Memory B cell (primary cell): ENCODE data around the gene FICD.
A peak's percentile ranks its signal among the peaks of the same experiment; 100 is the strongest.
"Not testable (repeated sequence)": the region's sequence is repeated elsewhere in the genome, so short reads cannot be mapped to it uniquely, and the experiment has no call there.

ENCODE experiments used
- ATAC-seq: fragments of 150-1000 bp; cut with Tn5 transposase; 2 replicates; pipeline ENCODE4 v1.10.0; 2021; ENCODE audit warnings: low read depth, mild to moderate bottlenecking, moderate library complexity
- DNase-seq, 2 donors: peaks; one replicate each; pipeline ENCODE4 v3.0.0; 2022; ENCODE audit warnings: low spot score in 2 of 2
- H3K27ac Mint-ChIP-seq: one replicate; pipeline ENCODE4 v1.8.0; 2022; ENCODE audit warnings: mild to moderate bottlenecking, moderate library complexity, mixed read lengths
- H3K27me3 Mint-ChIP-seq: one replicate; pipeline ENCODE4 v1.8.0; 2022; ENCODE audit warnings: mixed read lengths
- H3K36me3 Mint-ChIP-seq: one replicate; pipeline ENCODE4 v1.8.0; 2022; ENCODE audit warnings: mild to moderate bottlenecking, mixed read lengths
- H3K4me1 Mint-ChIP-seq: one replicate; pipeline ENCODE4 v1.8.0; 2022; ENCODE audit warnings: mixed read lengths
- H3K4me3 Mint-ChIP-seq: one replicate; pipeline ENCODE4 v1.8.0; 2022; ENCODE audit warnings: mild to moderate bottlenecking, moderate library complexity, mixed read lengths
- H3K9me3 Mint-ChIP-seq: one replicate; pipeline ENCODE4 v1.8.0; 2022; ENCODE audit warnings: mixed read lengths

FICD gene

DNA sequence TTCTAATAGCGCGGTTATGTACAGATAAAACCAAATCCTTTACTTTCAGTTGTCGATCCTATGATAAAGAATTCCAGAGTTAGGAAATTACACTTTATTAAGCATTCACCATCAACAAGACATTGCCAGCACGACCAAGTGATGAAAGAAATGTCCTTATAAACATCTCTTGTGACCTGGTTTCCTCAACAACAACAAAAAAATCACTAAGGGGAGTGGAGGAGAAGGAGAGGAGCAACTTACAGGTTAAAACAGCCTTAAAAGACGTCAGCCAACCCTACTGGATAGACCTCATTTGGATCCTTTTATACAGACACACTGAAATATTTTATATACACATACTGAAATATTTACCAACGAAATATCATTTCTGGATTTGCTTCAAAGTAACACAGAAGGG lies 23.1 kb downstream of the FICD start:
- no peaks in the 10 kb centered on the region for H3K27me3 Mint-ChIP-seq
- H3K4me3 Mint-ChIP-seq = no peak overlapping the region
- no peaks in the 10 kb centered on the region for H3K9me3 Mint-ChIP-seq
- H3K36me3 Mint-ChIP-seq = peaks cover 23% of the 10 kb centered on the region
- no peak for ATAC-seq
- H3K4me1 Mint-ChIP-seq = peaks cover 12% of the 10 kb centered on the region
- DNase-seq = no peak
- peak overlapping the region; percentile 20 for H3K27ac Mint-ChIP-seq

- peak overlapping the region; percentile 42 for H3K27ac Mint-ChIP-seq
Measured at GRCh38 chr12:108538616-108539195, 23.6 kb downstream of the FICD start.

GRCh38 chr12:108542320-108542719 lies 27.2 kb downstream of the FICD start:
- ATAC-seq = no peak
- H3K4me3 Mint-ChIP-seq = peak overlapping the region; percentile 5
- H3K4me1 Mint-ChIP-seq = peaks cover 22% of the 10 kb centered on the region
- no peaks in the 10 kb centered on the region for H3K9me3 Mint-ChIP-seq
- peaks cover 30% of the 10 kb centered on the region for H3K36me3 Mint-ChIP-seq
- H3K27ac Mint-ChIP-seq = peak overlapping the region; percentile 90
- DNase-seq = no peak
- H3K27me3 Mint-ChIP-seq = no peaks in the 10 kb centered on the region

More at GRCh38 chr12:108538616-108539195, 23.6 kb downstream of the FICD start:
- DNase-seq = no peak
- no peak for ATAC-seq
- H3K9me3 Mint-ChIP-seq = no peaks in the 10 kb centered on the region
- no peak overlapping the region for H3K4me3 Mint-ChIP-seq
- H3K4me1 Mint-ChIP-seq = peaks cover 15% of the 10 kb centered on the region
- H3K27me3 Mint-ChIP-seq = no peaks in the 10 kb centered on the region
- H3K36me3 Mint-ChIP-seq = peaks cover 27% of the 10 kb centered on the region

DNA sequence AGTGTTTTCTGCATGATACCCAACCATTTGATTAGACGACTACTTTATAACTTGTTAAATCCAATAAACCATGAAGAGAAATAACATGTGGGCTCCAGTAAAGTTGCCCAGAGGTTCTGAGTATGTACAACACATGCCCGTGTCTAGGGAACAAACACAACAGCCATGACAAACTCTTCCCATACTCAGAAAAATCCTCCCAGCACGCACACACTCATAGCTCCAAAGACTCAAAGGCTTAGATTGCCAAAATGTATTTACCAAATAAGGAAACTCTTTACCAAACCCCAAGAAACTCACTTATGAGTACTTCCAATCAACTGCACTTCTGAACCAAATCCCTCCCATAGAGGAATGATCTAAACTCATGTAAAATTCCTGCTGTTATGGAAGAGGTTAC lies 28.6 kb downstream of the FICD start:
- Mint-ChIP-seq H3K9me3 (no peaks in the 10 kb centered on the region), H3K4me1 (peaks cover 22% of the 10 kb centered on the region), H3K4me3 (no peak overlapping the region), H3K27me3 (no peaks in the 10 kb centered on the region), H3K36me3 (peaks cover 30% of the 10 kb centered on the region), H3K27ac (no peak overlapping the region)
- ATAC-seq = no peak
- no peak for DNase-seq

GRCh38 chr12:108547686-108548085 lies 32.6 kb downstream of the FICD start:
- peak in 1 of 2 donors; percentile 3 for DNase-seq
- ATAC-seq = no peak
- Mint-ChIP-seq H3K9me3 (no peaks in the 10 kb centered on the region), H3K36me3 (peaks cover 31% of the 10 kb centered on the region), H3K4me1 (peaks cover 33% of the 10 kb centered on the region), H3K27ac (peak overlapping the region; percentile 47), H3K27me3 (no peaks in the 10 kb centered on the region), H3K4me3 (no peak overlapping the region)

DNA sequence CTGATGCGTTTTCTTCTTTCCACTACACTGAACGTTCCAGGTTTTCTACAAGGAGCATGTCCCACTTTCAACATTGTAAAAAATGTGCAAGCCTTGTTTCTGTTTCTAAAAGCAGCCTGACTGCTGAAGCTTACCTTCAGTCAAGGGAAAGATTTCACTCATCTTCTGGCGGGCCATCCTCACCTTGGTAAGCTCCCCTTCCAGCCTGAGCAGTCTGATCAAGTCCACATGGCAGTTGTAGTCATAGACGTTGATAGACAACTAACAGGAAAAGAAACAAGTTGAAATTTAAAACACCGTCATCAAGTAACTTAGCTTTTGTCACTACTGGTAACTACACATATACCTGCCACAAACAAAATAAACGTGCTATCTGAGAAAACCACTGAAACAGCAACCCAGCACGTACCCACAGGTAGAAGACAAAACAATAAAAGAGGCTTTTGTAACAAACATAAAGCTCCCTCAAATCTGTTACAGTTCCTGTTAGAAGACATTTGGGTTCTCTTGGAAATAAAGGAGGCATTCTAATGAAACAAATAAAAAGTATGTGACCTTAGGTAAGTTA lies 34.0 kb downstream of the FICD start:
- no peak for ATAC-seq
- no peak overlapping the region for H3K4me3 Mint-ChIP-seq
- H3K36me3 Mint-ChIP-seq = peaks cover 25% of the 10 kb centered on the region
- no peak overlapping the region for H3K27ac Mint-ChIP-seq
- H3K4me1 Mint-ChIP-seq = peaks cover 38% of the 10 kb centered on the region
- H3K9me3 Mint-ChIP-seq = no peaks in the 10 kb centered on the region
- no peaks in the 10 kb centered on the region for H3K27me3 Mint-ChIP-seq
- peak in 1 of 2 donors; percentile 3 for DNase-seq

DNA sequence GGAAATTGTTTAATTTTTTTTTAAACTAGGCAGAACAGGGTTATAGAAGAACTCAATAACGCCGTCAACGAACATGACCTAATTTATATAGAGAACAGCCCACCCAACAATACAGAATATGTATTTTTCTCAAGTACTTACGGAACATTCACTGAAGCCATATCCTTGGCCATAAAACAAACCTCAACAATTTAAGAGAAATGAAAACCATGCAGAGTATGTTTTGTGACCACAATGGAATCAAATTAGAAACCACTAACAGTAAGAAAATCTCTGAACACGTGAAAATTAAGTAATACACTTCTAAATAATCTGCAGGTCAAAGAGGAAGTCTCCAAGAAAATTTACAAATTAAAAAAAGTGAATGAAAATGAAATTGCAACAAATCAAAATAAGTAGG lies 36.5 kb downstream of the FICD start:
- H3K27me3 Mint-ChIP-seq = no peaks in the 10 kb centered on the region
- ATAC-seq (no peak), DNase-seq (no peak)
- no peaks in the 10 kb centered on the region for H3K9me3 Mint-ChIP-seq
- no peak overlapping the region for H3K27ac Mint-ChIP-seq
- peaks cover 15% of the 10 kb centered on the region for H3K36me3 Mint-ChIP-seq
- H3K4me1 Mint-ChIP-seq = peaks cover 41% of the 10 kb centered on the region
- H3K4me3 Mint-ChIP-seq = peak overlapping the region; percentile 39

DNA sequence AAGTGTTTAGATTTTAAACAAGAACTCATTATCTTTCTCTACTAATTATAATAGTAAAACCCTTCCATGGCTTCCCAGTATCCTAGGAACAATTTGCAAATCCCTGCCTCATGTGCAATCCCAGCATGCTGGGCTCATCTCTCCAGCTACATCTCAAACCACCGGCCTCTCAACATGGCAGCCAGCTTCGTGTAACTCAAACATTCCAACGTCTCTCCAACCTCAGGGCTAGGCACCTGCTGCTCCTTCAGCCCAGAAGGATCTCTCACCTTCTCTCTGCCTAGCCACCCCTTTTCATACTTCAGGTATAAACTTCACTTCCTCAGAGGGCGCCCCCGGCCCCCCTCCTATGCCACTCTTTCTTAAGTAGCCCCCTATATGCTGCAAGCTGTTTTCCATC lies 38.7 kb downstream of the FICD start:
- no peak for ATAC-seq
- no peaks in the 10 kb centered on the region for H3K27me3 Mint-ChIP-seq
- H3K4me3 Mint-ChIP-seq = peak overlapping the region; percentile 1

GRCh38 chr12:108555383-108555782 lies 40.3 kb downstream of the FICD start:
- H3K27me3 Mint-ChIP-seq, H3K36me3 Mint-ChIP-seq, H3K27ac Mint-ChIP-seq, H3K9me3 Mint-ChIP-seq, H3K4me3 Mint-ChIP-seq, ATAC-seq: not testable (repeated sequence)
- peak in 1 of 2 donors; percentile 2 for DNase-seq
- peaks cover 58% of the 10 kb centered on the region for H3K4me1 Mint-ChIP-seq

More for the DNA sequence above, 38.7 kb downstream of the FICD start:
- no peaks in the 10 kb centered on the region for H3K9me3 Mint-ChIP-seq
- H3K27ac Mint-ChIP-seq = no peak overlapping the region
- peaks cover 10% of the 10 kb centered on the region for H3K36me3 Mint-ChIP-seq
- peaks cover 50% of the 10 kb centered on the region for H3K4me1 Mint-ChIP-seq
- peak in 1 of 2 donors; percentile 4 for DNase-seq

DNA sequence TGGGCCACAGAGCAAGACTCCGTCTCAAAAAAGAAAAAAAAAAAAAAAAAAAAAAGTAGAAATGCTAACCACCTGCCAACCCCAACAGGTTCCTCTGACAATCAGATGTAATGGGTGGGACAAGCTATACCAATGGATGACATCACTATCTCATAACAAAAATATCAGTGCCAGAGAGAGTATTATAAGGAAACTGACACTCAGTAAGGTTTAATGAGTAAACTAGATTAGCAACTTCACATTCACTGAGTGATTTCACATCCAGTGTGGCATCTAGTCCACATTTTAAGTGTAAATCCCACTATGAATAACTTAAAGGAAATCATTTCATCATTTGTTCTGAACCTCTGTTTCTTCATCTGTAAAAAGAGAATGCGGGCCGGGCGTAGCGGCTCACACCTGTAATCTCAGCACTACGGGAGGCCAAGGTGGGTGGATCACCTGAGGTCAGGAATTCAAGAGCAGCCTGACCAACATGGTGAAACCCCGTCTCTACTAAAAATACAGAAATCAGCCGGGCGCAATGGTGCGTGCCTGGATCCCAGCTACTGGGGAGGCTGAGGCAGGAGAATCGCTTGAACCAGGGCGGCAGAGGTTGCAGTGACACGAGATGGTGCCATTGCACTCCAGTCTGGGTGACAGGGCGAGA lies 44.1 kb downstream of the FICD start:
- ATAC-seq (no peak), DNase-seq (no peak)
- no peaks in the 10 kb centered on the region for H3K9me3 Mint-ChIP-seq
- no peaks in the 10 kb centered on the region for H3K27me3 Mint-ChIP-seq
- H3K4me1 Mint-ChIP-seq = peaks cover 36% of the 10 kb centered on the region
- peak overlapping the region; percentile 100 for H3K27ac Mint-ChIP-seq
- peaks cover 5% of the 10 kb centered on the region for H3K36me3 Mint-ChIP-seq
- peak overlapping the region; percentile 61 for H3K4me3 Mint-ChIP-seq

- H3K36me3 Mint-ChIP-seq = peaks cover 5% of the 10 kb centered on the region
- H3K9me3 Mint-ChIP-seq = no peaks in the 10 kb centered on the region
- no peak for ATAC-seq
- H3K27me3 Mint-ChIP-seq = no peaks in the 10 kb centered on the region
- DNase-seq = no peak
- H3K4me3 Mint-ChIP-seq = peak overlapping the region; percentile 100
- H3K27ac Mint-ChIP-seq = peak overlapping the region; percentile 100
- H3K4me1 Mint-ChIP-seq = peaks cover 34% of the 10 kb centered on the region
Measured at GRCh38 chr12:108559748-108560147, 44.7 kb downstream of the FICD start.

GRCh38 chr12:108560321-108560721 lies 45.2 kb downstream of the FICD start:
- DNase-seq (no peak), ATAC-seq (no peak)
- peaks cover 31% of the 10 kb centered on the region for H3K4me1 Mint-ChIP-seq
- H3K4me3 Mint-ChIP-seq = peak overlapping the region; percentile 100
- no peaks in the 10 kb centered on the region for H3K27me3 Mint-ChIP-seq
- H3K9me3 Mint-ChIP-seq = no peaks in the 10 kb centered on the region
- H3K36me3 Mint-ChIP-seq = peaks cover 2% of the 10 kb centered on the region
- peak overlapping the region; percentile 100 for H3K27ac Mint-ChIP-seq

DNA sequence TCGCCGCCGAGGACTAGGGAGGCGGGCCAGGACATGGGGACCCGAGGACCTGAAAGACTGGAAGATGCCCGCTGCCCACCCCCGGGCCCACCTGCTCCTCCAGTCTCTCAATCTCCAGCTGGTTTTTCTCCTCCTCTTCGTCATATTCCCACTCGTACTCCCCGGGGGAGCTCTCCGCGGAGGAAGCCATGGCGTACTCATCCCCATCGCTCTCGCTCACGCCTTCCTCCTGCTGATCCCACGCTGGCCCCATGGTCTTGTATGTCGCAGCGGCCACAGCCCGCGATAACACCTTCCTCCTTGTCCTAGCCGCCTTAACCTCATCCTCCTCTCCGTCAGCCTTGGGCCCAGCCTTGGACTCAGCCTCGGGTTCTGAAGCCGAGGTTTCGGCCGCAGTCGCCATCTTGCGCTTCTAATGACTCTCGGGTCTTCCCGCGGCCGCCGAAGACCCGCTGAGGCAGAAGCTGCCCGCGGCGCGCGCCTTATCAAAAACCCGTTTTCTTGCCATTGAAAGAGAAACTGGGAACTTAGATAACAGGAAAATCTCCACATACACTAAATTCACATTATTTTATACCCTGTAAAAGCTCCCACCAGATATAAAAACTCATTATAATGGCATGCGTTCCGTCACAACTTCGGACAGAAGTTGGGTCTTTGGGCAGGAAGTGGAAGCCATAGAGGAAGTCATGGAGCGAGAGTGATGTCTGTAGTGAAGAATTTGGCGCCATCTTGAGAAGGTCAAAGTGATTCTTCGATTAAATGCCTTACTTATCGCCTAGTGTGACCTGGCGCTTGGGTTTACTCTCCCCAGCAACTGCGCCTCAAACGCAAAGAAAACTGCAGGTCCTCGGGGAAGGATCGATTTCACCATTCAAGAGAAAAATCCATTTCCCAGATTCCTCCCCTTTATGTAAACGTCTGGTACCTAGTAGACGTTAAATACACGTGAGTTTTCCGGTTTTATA lies 46.0 kb downstream of the FICD start, which contains the start of gene SART3:
TSS of gene SART3 (minus strand) at position 422 of the 968 bp plus-strand sequence. CDS start at position 403, 19 bp downstream.
- Mint-ChIP-seq H3K27me3 (no peaks in the 10 kb centered on the region), H3K36me3 (peaks cover 7% of the 10 kb centered on the region), H3K27ac (peak within 1 kb of the TSS; percentile 100), H3K4me1 (peaks cover 35% of the 10 kb centered on the region), H3K9me3 (no peaks in the 10 kb centered on the region), H3K4me3 (peak within 1 kb of the TSS; percentile 100)
- DNase-seq (peak; percentile 81 to 82), ATAC-seq (peak; percentile 47)
